ENCODE data around the gene ZSCAN5A. TPM values are rescaled to one million over a fixed set of nuclear protein-coding genes. Genes with fewer than 3 reads are reported as not detected.
"Not testable (repeated sequence)": the region's sequence is repeated elsewhere in the genome, so short reads cannot be mapped to it uniquely, and the experiment has no call there.

Gene ZSCAN5A
- total and polyA plus RNA-seq, 4 donors: 5.5 to 17.4 (median 10.1) TPM

- peaks cover 0 to 8% (median 2%) of the 10 kb centered on the region in 4 donors for H3K36me3 ChIP-seq (ENCODE audit: control insufficient read depth in 4 of 4, insufficient read depth in 4 of 4, low read length in 4 of 4)
- no peak overlapping the region for H3K4me3 ChIP-seq
- H3K4me1 ChIP-seq (ENCODE audit: control insufficient read depth in 5 of 5, insufficient read depth in 5 of 5, low read length in 5 of 5): peaks cover 0 to 4% (median 0%) of the 10 kb centered on the region in 5 donors
- WGBS, 2 donors: 88 to 89% methylated on average over 10 of the region's 10 CpGs
- no peak for DNase-seq
- no peaks in the 10 kb centered on the region for H3K9me3 ChIP-seq (ENCODE audit: control insufficient read depth in 4 of 4, insufficient read depth in 3 of 4, low read length in 3 of 4)
- no peak for TF ChIP-seq CTCF (IDR thresholded peaks at IDR 0.05; ENCODE audit: control extremely low read depth, extremely low read depth)
- no peaks in the 10 kb centered on the region for H3K27me3 ChIP-seq (ENCODE audit: control insufficient read depth in 3 of 3, insufficient read depth in 3 of 3, low read length in 2 of 3)
- ATAC-seq (ENCODE audit: insufficient read depth, low FRiP score): no peak
- no peak overlapping the region for H3K9ac ChIP-seq (ENCODE audit: insufficient read depth in 1 of 2, low read length in 2 of 2)
- no peak overlapping the region for H3K27ac ChIP-seq (ENCODE audit: low read depth in 1 of 2, low read length in 1 of 2)
Observed at GRCh38 chr19:56218961-56219360, 95.7 kb downstream of the ZSCAN5A start.

- H3K27me3 ChIP-seq (ENCODE audit: control insufficient read depth in 3 of 3, insufficient read depth in 3 of 3, low read length in 2 of 3): no peaks in the 10 kb centered on the region
- TF ChIP-seq CTCF (IDR thresholded peaks at IDR 0.05; ENCODE audit: control extremely low read depth, extremely low read depth): no peak
- DNase-seq: peak; percentile 36 to 49 (median 40)
- H3K4me1 ChIP-seq (ENCODE audit: control insufficient read depth in 5 of 5, insufficient read depth in 5 of 5, low read length in 5 of 5): peaks cover 0 to 4% (median 0%) of the 10 kb centered on the region in 5 donors
- H3K4me3 ChIP-seq: no peak overlapping the region
- H3K9ac ChIP-seq (ENCODE audit: insufficient read depth in 1 of 2, low read length in 2 of 2): peak overlapping the region in 1 of 2 donors; percentile 23
- ATAC-seq (ENCODE audit: insufficient read depth, low FRiP score): no peak
- H3K27ac ChIP-seq (ENCODE audit: low read depth in 1 of 2, low read length in 1 of 2): no peak overlapping the region
- WGBS, 2 donors: 5 to 7% methylated on average over 56 to 79 of the region's 79 CpGs
- H3K9me3 ChIP-seq (ENCODE audit: control insufficient read depth in 4 of 4, insufficient read depth in 3 of 4, low read length in 3 of 4): no peaks in the 10 kb centered on the region
- peaks cover 0 to 4% (median 0%) of the 10 kb centered on the region in 4 donors for H3K36me3 ChIP-seq (ENCODE audit: control insufficient read depth in 4 of 4, insufficient read depth in 4 of 4, low read length in 4 of 4)
Observed at GRCh38 chr19:56217039-56217949, 97.3 kb downstream of the ZSCAN5A start.

- 71 to 82% methylated on average over 4 of the region's 4 CpGs for WGBS, 2 donors
- Histone ChIP-seq H3K36me3 (ENCODE audit: control insufficient read depth in 4 of 4, insufficient read depth in 4 of 4, low read length in 4 of 4) (no peaks in the 10 kb centered on the region), H3K27ac (ENCODE audit: low read depth in 1 of 2, low read length in 1 of 2) (no peak overlapping the region), H3K9ac (ENCODE audit: insufficient read depth in 1 of 2, low read length in 2 of 2) (no peak overlapping the region), H3K9me3 (ENCODE audit: control insufficient read depth in 4 of 4, insufficient read depth in 3 of 4, low read length in 3 of 4) (peaks cover 0 to 3% (median 0%) of the 10 kb centered on the region in 4 donors), H3K4me3 (no peak overlapping the region), H3K4me1 (ENCODE audit: control insufficient read depth in 5 of 5, insufficient read depth in 5 of 5, low read length in 5 of 5) (no peaks in the 10 kb centered on the region), H3K27me3 (ENCODE audit: control insufficient read depth in 3 of 3, insufficient read depth in 3 of 3, low read length in 2 of 3) (no peaks in the 10 kb centered on the region)
- TF ChIP-seq CTCF (IDR thresholded peaks at IDR 0.05; ENCODE audit: control extremely low read depth, extremely low read depth): no peak
- ATAC-seq (ENCODE audit: insufficient read depth, low FRiP score) (no peak), DNase-seq (no peak)
Observed at GRCh38 chr19:56211718-56212117, 102.9 kb downstream of the ZSCAN5A start.

GRCh38 chr19:56210036-56210435 lies 104.6 kb downstream of the ZSCAN5A start:
- ATAC-seq (ENCODE audit: insufficient read depth, low FRiP score); DNase-seq; H3K9ac ChIP-seq (ENCODE audit: insufficient read depth in 1 of 2, low read length in 2 of 2); H3K4me1 ChIP-seq (ENCODE audit: control insufficient read depth in 5 of 5, insufficient read depth in 5 of 5, low read length in 5 of 5); H3K27ac ChIP-seq (ENCODE audit: low read depth in 1 of 2, low read length in 1 of 2); H3K27me3 ChIP-seq (ENCODE audit: control insufficient read depth in 3 of 3, insufficient read depth in 3 of 3, low read length in 2 of 3); H3K36me3 ChIP-seq (ENCODE audit: control insufficient read depth in 4 of 4, insufficient read depth in 4 of 4, low read length in 4 of 4); H3K4me3 ChIP-seq; H3K9me3 ChIP-seq (ENCODE audit: control insufficient read depth in 4 of 4, insufficient read depth in 3 of 4, low read length in 3 of 4): not testable (repeated sequence)
- 94% methylated on average over 9 of the region's 9 CpGs for WGBS, 2 donors
